ENCODE data around the gene IGF2BP1.

DNA sequence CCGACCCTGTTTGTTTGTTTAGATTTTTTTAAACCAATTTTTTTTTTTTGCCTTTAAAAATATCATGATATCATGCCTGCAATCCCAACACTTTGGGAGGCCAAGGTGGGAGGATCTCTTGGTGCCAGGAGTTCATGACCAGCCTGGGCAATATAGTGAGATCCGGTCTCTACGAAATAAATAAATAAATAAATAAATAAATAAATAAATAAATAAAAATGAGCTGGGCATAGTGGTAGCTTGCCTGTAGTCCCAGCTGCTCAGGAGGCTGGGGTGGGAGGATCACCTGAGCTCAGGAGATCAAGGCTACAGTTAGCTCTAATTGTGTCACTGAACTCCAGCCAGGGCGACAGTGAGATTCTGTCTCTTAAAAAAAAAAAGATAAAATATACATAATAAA, 8.1 kb upstream of the IGF2BP1 start:
- TF ChIP-seq, protein P1, sequence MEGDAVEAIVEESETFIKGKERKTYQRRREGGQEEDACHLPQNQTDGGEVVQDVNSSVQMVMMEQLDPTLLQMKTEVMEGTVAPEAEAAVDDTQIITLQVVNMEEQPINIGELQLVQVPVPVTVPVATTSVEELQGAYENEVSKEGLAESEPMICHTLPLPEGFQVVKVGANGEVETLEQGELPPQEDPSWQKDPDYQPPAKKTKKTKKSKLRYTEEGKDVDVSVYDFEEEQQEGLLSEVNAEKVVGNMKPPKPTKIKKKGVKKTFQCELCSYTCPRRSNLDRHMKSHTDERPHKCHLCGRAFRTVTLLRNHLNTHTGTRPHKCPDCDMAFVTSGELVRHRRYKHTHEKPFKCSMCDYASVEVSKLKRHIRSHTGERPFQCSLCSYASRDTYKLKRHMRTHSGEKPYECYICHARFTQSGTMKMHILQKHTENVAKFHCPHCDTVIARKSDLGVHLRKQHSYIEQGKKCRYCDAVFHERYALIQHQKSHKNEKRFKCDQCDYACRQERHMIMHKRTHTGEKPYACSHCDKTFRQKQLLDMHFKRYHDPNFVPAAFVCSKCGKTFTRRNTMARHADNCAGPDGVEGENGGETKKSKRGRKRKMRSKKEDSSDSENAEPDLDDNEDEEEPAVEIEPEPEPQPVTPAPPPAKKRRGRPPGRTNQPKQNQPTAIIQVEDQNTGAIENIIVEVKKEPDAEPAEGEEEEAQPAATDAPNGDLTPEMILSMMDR (IDR thresholded peaks at IDR 0.05), result no peak
- no peak for TF ChIP-seq POLR2A (IDR thresholded peaks at IDR 0.05)
- no peak for TF ChIP-seq POLR2AphosphoS5 (IDR thresholded peaks at IDR 0.05)
- TF ChIP-seq EP300 (IDR thresholded peaks at IDR 0.05), result no peak

Data from sigmoid colon (tissue), 4 donors.